ENCODE measurements around the gene ASGR1. TPM values are rescaled to one million over a fixed set of nuclear protein-coding genes. Genes with fewer than 3 reads are reported as not detected.
A peak's percentile ranks its signal among the peaks of the same experiment; 100 is the strongest.

The ASGR1 gene
- total RNA-seq, 1 donor from 2014 or later: 1.6 TPM

- H3K36me3 Mint-ChIP-seq (ENCODE audit: unreplicated experiment): no peaks in the 10 kb centered on the region
- no peaks in the 10 kb centered on the region for H3K9me3 Mint-ChIP-seq (ENCODE audit: unreplicated experiment)
- peaks cover 6% of the 10 kb centered on the region for H3K27me3 Mint-ChIP-seq (ENCODE audit: unreplicated experiment)
- H3K27ac Mint-ChIP-seq (ENCODE audit: unreplicated experiment): peak overlapping the region; percentile 57
- no peaks in the 10 kb centered on the region for H3K4me1 Mint-ChIP-seq (ENCODE audit: unreplicated experiment)
- DNase-seq (ENCODE audit: extremely low spot score, unreplicated experiment): no peak
- no peak for TF ChIP-seq CTCF (IDR thresholded peaks at IDR 0.05)
- H3K4me3 Mint-ChIP-seq (ENCODE audit: unreplicated experiment): no peak overlapping the region
Measured at GRCh38 chr17:7177954-7178477, 1.2 kb downstream of the ASGR1 start.

GRCh38 chr17:7177191-7177953 lies 1.8 kb downstream of the ASGR1 start:
- peak; percentile 87 for TF ChIP-seq CTCF (IDR thresholded peaks at IDR 0.05)
- Mint-ChIP-seq H3K4me3 (ENCODE audit: unreplicated experiment) (no peak overlapping the region), H3K27ac (ENCODE audit: unreplicated experiment) (peak overlapping the region; percentile 57), H3K27me3 (ENCODE audit: unreplicated experiment) (peaks cover 6% of the 10 kb centered on the region), H3K4me1 (ENCODE audit: unreplicated experiment) (no peaks in the 10 kb centered on the region), H3K36me3 (ENCODE audit: unreplicated experiment) (no peaks in the 10 kb centered on the region), H3K9me3 (ENCODE audit: unreplicated experiment) (no peaks in the 10 kb centered on the region)
- no peak for DNase-seq (ENCODE audit: extremely low spot score, unreplicated experiment)

GRCh38 chr17:7176841-7177190 lies 2.4 kb downstream of the ASGR1 start:
- DNase-seq (ENCODE audit: extremely low spot score, unreplicated experiment): no peak
- Mint-ChIP-seq H3K27ac (ENCODE audit: unreplicated experiment) (no peak overlapping the region), H3K4me1 (ENCODE audit: unreplicated experiment) (no peaks in the 10 kb centered on the region), H3K9me3 (ENCODE audit: unreplicated experiment) (no peaks in the 10 kb centered on the region), H3K36me3 (ENCODE audit: unreplicated experiment) (no peaks in the 10 kb centered on the region), H3K4me3 (ENCODE audit: unreplicated experiment) (no peak overlapping the region), H3K27me3 (ENCODE audit: unreplicated experiment) (peaks cover 6% of the 10 kb centered on the region)
- no peak for TF ChIP-seq CTCF (IDR thresholded peaks at IDR 0.05)

GRCh38 chr17:7176107-7176840 lies 2.9 kb downstream of the ASGR1 start:
- Mint-ChIP-seq H3K4me3 (ENCODE audit: unreplicated experiment) (no peak overlapping the region), H3K36me3 (ENCODE audit: unreplicated experiment) (no peaks in the 10 kb centered on the region), H3K4me1 (ENCODE audit: unreplicated experiment) (peaks cover 1% of the 10 kb centered on the region), H3K27ac (ENCODE audit: unreplicated experiment) (no peak overlapping the region), H3K9me3 (ENCODE audit: unreplicated experiment) (no peaks in the 10 kb centered on the region), H3K27me3 (ENCODE audit: unreplicated experiment) (peaks cover 6% of the 10 kb centered on the region)
- no peak for TF ChIP-seq CTCF (IDR thresholded peaks at IDR 0.05)
- DNase-seq (ENCODE audit: extremely low spot score, unreplicated experiment): no peak

- Mint-ChIP-seq H3K36me3 (ENCODE audit: unreplicated experiment) (no peaks in the 10 kb centered on the region), H3K9me3 (ENCODE audit: unreplicated experiment) (no peaks in the 10 kb centered on the region), H3K27me3 (ENCODE audit: unreplicated experiment) (peaks cover 6% of the 10 kb centered on the region), H3K27ac (ENCODE audit: unreplicated experiment) (no peak overlapping the region), H3K4me3 (ENCODE audit: unreplicated experiment) (no peak overlapping the region), H3K4me1 (ENCODE audit: unreplicated experiment) (peaks cover 5% of the 10 kb centered on the region)
- TF ChIP-seq CTCF (IDR thresholded peaks at IDR 0.05): no peak
- DNase-seq (ENCODE audit: extremely low spot score, unreplicated experiment): no peak
Measured at GRCh38 chr17:7175330-7175733, 3.8 kb downstream of the ASGR1 start.

Measured in osteocyte (in vitro differentiated cells).